Left forelimb (tissue), 1 donor: ENCODE results near the gene ABCC2.

Experiments
- DNase-seq: peaks from one replicate; pipeline ENCODE4 v3.0.0-alpha.2; 2018; ENCODE audit warnings: low spot score

Gene ABCC2

GRCh38 chr10:99775850-99776249 lies 6.6 kb upstream of the ABCC2 start:
- DNase-seq, result no peak

GRCh38 chr10:99777918-99778714 lies 4.3 kb upstream of the ABCC2 start:
- no peak for DNase-seq

- DNase-seq, result no peak
These were observed 3.1 kb upstream of the ABCC2 start for GRCh38 chr10:99779335-99779734.

- DNase-seq, result no peak
These were observed 558 bp upstream of the ABCC2 start for GRCh38 chr10:99781734-99782429.

- no peak for DNase-seq
These were observed 1.7 kb downstream of the ABCC2 start for GRCh38 chr10:99784016-99784726.

- no peak for DNase-seq
These were observed 2.4 kb downstream of the ABCC2 start for GRCh38 chr10:99784727-99785441.

GRCh38 chr10:99785646-99786045 lies 3.2 kb downstream of the ABCC2 start:
- no peak for DNase-seq

- no peak for DNase-seq
These were observed 4.9 kb downstream of the ABCC2 start for GRCh38 chr10:99787311-99787710.

- DNase-seq, result no peak
These were observed 5.5 kb downstream of the ABCC2 start for GRCh38 chr10:99787782-99788445.

- DNase-seq, result no peak
These were observed 6.3 kb downstream of the ABCC2 start for GRCh38 chr10:99788598-99789256.

- no peak for DNase-seq
These were observed 9.4 kb downstream of the ABCC2 start for GRCh38 chr10:99791831-99792230.

GRCh38 chr10:99793819-99794218 lies 11.4 kb downstream of the ABCC2 start:
- DNase-seq, result no peak

GRCh38 chr10:99796928-99797327 lies 14.5 kb downstream of the ABCC2 start:
- no peak for DNase-seq

- DNase-seq, result no peak
These were observed 15.6 kb downstream of the ABCC2 start for GRCh38 chr10:99798031-99798430.

GRCh38 chr10:99798920-99799319 lies 16.5 kb downstream of the ABCC2 start:
- DNase-seq, result no peak

GRCh38 chr10:99799613-99800012 lies 17.2 kb downstream of the ABCC2 start:
- DNase-seq, result no peak

- no peak for DNase-seq
These were observed 22.0 kb downstream of the ABCC2 start for GRCh38 chr10:99804471-99804870.

- DNase-seq, result no peak
These were observed 22.8 kb downstream of the ABCC2 start for GRCh38 chr10:99805190-99805589.

- DNase-seq, result no peak
These were observed 23.7 kb downstream of the ABCC2 start for GRCh38 chr10:99806091-99806490.

GRCh38 chr10:99807786-99808185 lies 25.3 kb downstream of the ABCC2 start:
- DNase-seq, result no peak

- no peak for DNase-seq
These were observed 25.8 kb downstream of the ABCC2 start for GRCh38 chr10:99808270-99808669.
